Right atrium auricular region (tissue), 2 donors: ENCODE results near the gene TMEM53. TPM values are rescaled to one million over a fixed set of nuclear protein-coding genes. Genes with fewer than 3 reads are reported as not detected.

Experiments
- DNase-seq: peaks from one replicate; pipeline ENCODE4 v3.0.0-alpha.2; 2019; ENCODE audit warnings: low spot score
- H3K27ac ChIP-seq, 2 donors: fragments of 200-600 bp; sonication (generic); 1 replicate in 1 of 2; 2 replicates in 1 of 2; pipeline ENCODE4 v1.5.1; 2016 to 2019
- H3K27me3 ChIP-seq, 2 donors: fragments of 200-600 bp; sonication (generic); one replicate each; pipeline versions ENCODE4 v1.5.1 to v1.6.0; 2017 to 2019
- H3K36me3 ChIP-seq: fragments of 200-600 bp; sonication (generic); one replicate; pipeline ENCODE4 v1.5.1; 2016
- H3K4me1 ChIP-seq, 2 donors: fragments of 200-600 bp; sonication (generic); one replicate each; pipeline versions ENCODE4 v1.5.1 to v1.6.0; 2017 to 2019
- H3K4me3 ChIP-seq, 2 donors: fragments of 200-600 bp; sonication (generic); 1 replicate in 1 of 2; 2 replicates in 1 of 2; pipeline ENCODE4 v1.5.1; 2017 to 2019; ENCODE audit warnings: mild to moderate bottlenecking in 1 of 2, moderate library complexity in 1 of 2
- H3K9me3 ChIP-seq, 2 donors: fragments of 200-600 bp; sonication (generic); one replicate each; pipeline ENCODE4 v1.5.1; 2019
- CTCF ChIP-seq, 2 donors: fragments of 200-600 bp; sonication (generic); IDR thresholded peaks; one replicate each; pipeline ENCODE4 v1.5.1; 2019; ENCODE audit warnings: antibody characterized with exemption in 2 of 2
- total RNA-seq, 2 donors: library from RNA; depleted of rRNA; stranded (reverse); fragments of >200 nt; gene quantifications; one replicate each; pipeline ENCODE4 v1.1.0, GENCODE V29; 2016

The TMEM53 gene
- total RNA-seq, 2 donors from 2014 or later = 8.3 to 13.1 TPM

- DNase-seq = no peak
- no peaks in the 10 kb centered on the region for H3K27me3 ChIP-seq
- H3K4me3 ChIP-seq = peak overlapping the region in 1 of 2 donors; percentile 50
- H3K27ac ChIP-seq = no peak overlapping the region
- peaks cover 0 to 11% of the 10 kb centered on the region in 2 donors for H3K4me1 ChIP-seq
- no peak for TF ChIP-seq CTCF (IDR thresholded peaks at IDR 0.05)
- no peaks in the 10 kb centered on the region for H3K9me3 ChIP-seq
- no peaks in the 10 kb centered on the region for H3K36me3 ChIP-seq
These were observed 57.8 kb downstream of the TMEM53 start for GRCh38 chr1:44616284-44616990.

GRCh38 chr1:44613941-44614340 lies 60.3 kb downstream of the TMEM53 start:
- no peaks in the 10 kb centered on the region for H3K36me3 ChIP-seq
- no peaks in the 10 kb centered on the region for H3K27me3 ChIP-seq
- DNase-seq = no peak
- no peak overlapping the region for H3K4me3 ChIP-seq
- H3K4me1 ChIP-seq = peaks cover 0 to 16% of the 10 kb centered on the region in 2 donors
- no peak overlapping the region for H3K27ac ChIP-seq
- no peak for TF ChIP-seq CTCF (IDR thresholded peaks at IDR 0.05)
- no peaks in the 10 kb centered on the region for H3K9me3 ChIP-seq

- H3K9me3 ChIP-seq = no peaks in the 10 kb centered on the region
- H3K27me3 ChIP-seq = no peaks in the 10 kb centered on the region
- no peak for TF ChIP-seq CTCF (IDR thresholded peaks at IDR 0.05)
- no peak overlapping the region for H3K27ac ChIP-seq
- H3K4me1 ChIP-seq = peaks cover 0 to 8% of the 10 kb centered on the region in 2 donors
- no peak overlapping the region for H3K4me3 ChIP-seq
- no peak for DNase-seq
- no peaks in the 10 kb centered on the region for H3K36me3 ChIP-seq
These were observed 62.4 kb downstream of the TMEM53 start for GRCh38 chr1:44611866-44612265.

DNA sequence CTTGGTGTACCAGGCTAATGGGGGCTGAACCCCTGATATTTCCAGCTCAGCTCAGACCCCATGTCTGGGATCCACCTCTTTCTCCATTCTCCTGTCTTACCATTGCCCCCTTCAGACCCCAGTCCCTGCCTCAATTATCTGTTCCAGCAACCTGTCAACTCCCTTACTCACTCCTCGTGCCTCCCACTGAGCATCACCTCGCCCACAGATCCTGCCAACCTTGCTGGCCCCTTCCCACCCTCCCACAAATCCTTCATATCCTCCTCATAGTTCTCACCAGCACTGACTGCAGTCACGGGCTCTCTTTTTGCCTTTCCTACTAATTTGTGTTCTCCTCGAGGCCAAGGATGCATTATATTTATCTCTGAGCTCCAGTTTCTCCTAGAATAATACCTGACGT lies 62.9 kb downstream of the TMEM53 start:
- DNase-seq = no peak
- H3K27me3 ChIP-seq = no peaks in the 10 kb centered on the region
- no peak for TF ChIP-seq CTCF (IDR thresholded peaks at IDR 0.05)

GRCh38 chr1:44610527-44611148 lies 63.6 kb downstream of the TMEM53 start:
- Histone ChIP-seq H3K27ac (no peak overlapping the region), H3K4me1 (peaks cover 0 to 5% of the 10 kb centered on the region in 2 donors), H3K9me3 (no peaks in the 10 kb centered on the region), H3K4me3 (no peak overlapping the region), H3K27me3 (no peaks in the 10 kb centered on the region), H3K36me3 (no peaks in the 10 kb centered on the region)
- no peak for TF ChIP-seq CTCF (IDR thresholded peaks at IDR 0.05)
- no peak for DNase-seq

More for the DNA sequence above, 62.9 kb downstream of the TMEM53 start:
- Histone ChIP-seq H3K27ac (no peak overlapping the region), H3K4me1 (peaks cover 0 to 5% of the 10 kb centered on the region in 2 donors), H3K36me3 (no peaks in the 10 kb centered on the region), H3K4me3 (no peak overlapping the region), H3K9me3 (no peaks in the 10 kb centered on the region)
